A673 (cell line): ENCODE results near the gene RAB14. TPM values are rescaled to one million over a fixed set of nuclear protein-coding genes. Genes with fewer than 3 reads are reported as not detected.

ENCODE experiments used
- BruUV-seq: library from RNA; stranded (reverse); fragments of 400-500 nt; replicated peaks from 2 replicates; lab custom pipeline; 2021; lab: Mats Ljungman, UMichigan
- CTCF ChIA-PET: fragments of 300-600 bp; sonication (Branson Sonifier 250); formaldehyde crosslinking; loops from one replicate; lab custom pipeline; 2022; ENCODE audit warnings: antibody characterized with exemption; lab: Charles Lee
- POLR2A ChIA-PET: fragments of 300-600 bp; sonication (Branson Sonifier 250); formaldehyde crosslinking; loops from one replicate; lab custom pipeline; 2022; ENCODE audit warnings: antibody characterized with exemption; ENCODE audit not compliant: low non-redundant PET; lab: Charles Lee
- DNase-seq: peaks from one replicate; pipeline ENCODE4 v3.0.0-alpha.2; 2015; ENCODE audit warnings: low spot score
- H3K27ac ChIP-seq: fragments of 200-600 bp; sonication (generic); 2 replicates; pipeline ENCODE4 v1.5.1; 2016; ENCODE audit warnings: mixed run types, low read depth, mild to moderate bottlenecking, mixed read lengths, antibody characterized with exemption, low read length; ENCODE audit not compliant: poor library complexity, severe bottlenecking
- H3K27me3 ChIP-seq: fragments of 200-600 bp; sonication (generic); replicated peaks from 2 replicates; pipeline ENCODE4 v1.6.1; 2017; ENCODE audit warnings: mixed run types, low read depth, mild to moderate bottlenecking, mixed read lengths, antibody characterized with exemption, low read length; ENCODE audit not compliant: insufficient read depth, poor library complexity
- H3K36me3 ChIP-seq: fragments of 200-600 bp; sonication (generic); 2 replicates; pipeline ENCODE4 v1.6.1; 2016; ENCODE audit warnings: mixed run types, mild to moderate bottlenecking, mixed read lengths, antibody characterized with exemption, low read length; ENCODE audit not compliant: insufficient read depth, poor library complexity, severe bottlenecking
- H3K4me1 ChIP-seq: fragments of 200-600 bp; sonication (generic); 2 replicates; pipeline ENCODE4 v1.6.1; 2017; ENCODE audit warnings: mixed run types, mild to moderate bottlenecking, mixed read lengths, antibody characterized with exemption, low read length; ENCODE audit not compliant: insufficient read depth, poor library complexity, severe bottlenecking
- H3K4me3 ChIP-seq: fragments of 200-600 bp; sonication (generic); 2 replicates; pipeline ENCODE4 v1.5.1; 2016; ENCODE audit warnings: low read depth, mixed run types, mild to moderate bottlenecking, mixed read lengths, low read length; ENCODE audit not compliant: poor library complexity, severe bottlenecking
- H3K9me3 ChIP-seq: fragments of 200-600 bp; sonication (generic); 2 replicates; pipeline ENCODE4 v1.6.1; 2016; ENCODE audit warnings: mixed run types, low read depth, mild to moderate bottlenecking, mixed read lengths, antibody characterized with exemption, low read length; ENCODE audit not compliant: poor library complexity, severe bottlenecking
- CTCF ChIP-seq: fragments of 300-800, 200-600 bp; sonication (generic); conservative IDR thresholded peaks from 2 replicates; pipeline ENCODE4 v1.5.1; 2017; ENCODE audit warnings: low read depth, mild to moderate bottlenecking, antibody characterized with exemption, low read length, moderate library complexity, mixed read lengths
- EZH2 ChIP-seq: fragments of 200-600 bp; sonication (generic); IDR thresholded peaks from 2 replicates; pipeline ENCODE4 v1.6.1; 2017; ENCODE audit warnings: borderline replicate concordance, low read depth, mild to moderate bottlenecking, mixed read lengths, antibody characterized with exemption, low read length; ENCODE audit not compliant: poor library complexity, severe bottlenecking
- intact Hi-C: fragments of 100-400 bp; cut with micrococcal nuclease; formaldehyde crosslinking; loops from one replicate; pipeline ENCODE4 v1.10.0; 2022; ENCODE audit not compliant: unreplicated experiment
- total RNA-seq: library from RNA; stranded (reverse); gene quantifications from 2 replicates; pipeline ENCODE4 v1.2.3, GENCODE V29; 2021

Gene RAB14
- total RNA-seq, 1 experiment from 2014 or later = 71.9 TPM

- H3K27me3 ChIP-seq = no peaks in the 10 kb centered on the region
- intact Hi-C loops = no loop called here
- H3K36me3 ChIP-seq = peaks cover 60% of the 10 kb centered on the region
- BruUV-seq = no TSS peak
- DNase-seq = no peak
- CTCF ChIA-PET = no interaction called here
- TF ChIP-seq EZH2 = no peak
- TF ChIP-seq CTCF = no peak
- H3K4me1 ChIP-seq = no peaks in the 10 kb centered on the region
- no peaks in the 10 kb centered on the region for H3K9me3 ChIP-seq
- H3K4me3 ChIP-seq = no peak overlapping the region
- H3K27ac ChIP-seq = no peak overlapping the region
- POLR2A ChIA-PET = no interaction called here
Observed at GRCh38 chr9:121140162-121140561, 61.5 kb downstream of the RAB14 start.

GRCh38 chr9:121138973-121139372, 62.7 kb downstream of the RAB14 start:
- H3K4me3 ChIP-seq = no peak overlapping the region
- no peaks in the 10 kb centered on the region for H3K9me3 ChIP-seq
- H3K36me3 ChIP-seq = peaks cover 51% of the 10 kb centered on the region
- ChIA-PET POLR2A (no interaction called here), CTCF (no interaction called here)
- H3K4me1 ChIP-seq = no peaks in the 10 kb centered on the region
- no TSS peak for BruUV-seq
- intact Hi-C loops = no loop called here
- no peak for DNase-seq
- TF ChIP-seq CTCF = no peak
- no peak overlapping the region for H3K27ac ChIP-seq
- no peaks in the 10 kb centered on the region for H3K27me3 ChIP-seq

- TF ChIP-seq CTCF (no peak), EZH2 (no peak)
- H3K36me3 ChIP-seq = peaks cover 47% of the 10 kb centered on the region
- intact Hi-C loops = no loop called here
- no peak overlapping the region for H3K27ac ChIP-seq
- no peaks in the 10 kb centered on the region for H3K27me3 ChIP-seq
- CTCF ChIA-PET = no interaction called here
- no peak for DNase-seq
- H3K4me3 ChIP-seq = no peak overlapping the region
- BruUV-seq = no TSS peak
- POLR2A ChIA-PET = no interaction called here
- no peaks in the 10 kb centered on the region for H3K4me1 ChIP-seq
- H3K9me3 ChIP-seq = no peaks in the 10 kb centered on the region
Observed at GRCh38 chr9:121138561-121138960, 63.1 kb downstream of the RAB14 start.
